Ovary (tissue), 9 donors: Measurements from ENCODE around the gene VASN. TPM values are rescaled to one million over a fixed set of nuclear protein-coding genes. Genes with fewer than 3 reads are reported as not detected.
A peak's percentile ranks its signal among the peaks of the same experiment; 100 is the strongest.

ENCODE experiments used
- DNase-seq, 5 donors: peaks; one replicate each; pipeline ENCODE4 v3.0.0-alpha.2; 2019 to 2020
- H3K27ac ChIP-seq, 2 donors: fragments of 200-600 bp; one replicate each; pipeline versions ENCODE4 v1.5.1 to v1.8.0; 2019 to 2022
- H3K27me3 ChIP-seq: fragments of 200-600 bp; one replicate; pipeline ENCODE4 v1.8.0; 2022
- H3K36me3 ChIP-seq: fragments of 200-600 bp; sonication (generic); one replicate; pipeline ENCODE4 v1.5.1; 2019
- H3K4me1 ChIP-seq: one replicate; pipeline ENCODE4 v1.8.1; 2013; ENCODE audit warnings: mild to moderate bottlenecking, moderate library complexity; ENCODE audit not compliant: insufficient read depth
- H3K4me3 ChIP-seq: fragments of 200-600 bp; sonication (generic); one replicate; pipeline ENCODE4 v1.5.1; 2017
- H3K9me3 ChIP-seq, 2 donors: fragments of 200-600 bp in 1 of 2; sonication (generic) in 1 of 2; one replicate each; pipeline versions ENCODE4 v1.5.1 to v1.8.1; 2013 to 2019; ENCODE audit warnings: mild to moderate bottlenecking in 1 of 2, moderate library complexity in 1 of 2
- CTCF ChIP-seq, 3 donors: fragments of 450-650 bp in 2 of 3; fragments of 200-600 bp in 1 of 3; IDR thresholded peaks; one replicate each; pipeline versions ENCODE4 v1.5.1 to v1.8.0; 2016 to 2022; ENCODE audit warnings: antibody characterized with exemption in 3 of 3, mild to moderate bottlenecking in 1 of 3
- EP300 ChIP-seq: sonication (generic); formaldehyde crosslinking; IDR thresholded peaks from one replicate; pipeline ENCODE4 v1.6.1; 2017; ENCODE audit warnings: antibody characterized with exemption
- POLR2A ChIP-seq: fragments of 450-650 bp; IDR thresholded peaks from one replicate; pipeline ENCODE4 v1.6.1; 2017; ENCODE audit warnings: antibody characterized with exemption, mild to moderate bottlenecking, moderate library complexity
- whole genome bisulfite sequencing, 3 donors: extraction: QIAGEN DNeasy Blood & Tissue Kit in 1 of 3; methylation state at CpG; one replicate each; pipeline versions ENCODE4 v1.1.5 to v1.1.7; 2013 to 2017; 5-methylcytosine and 5-hydroxymethylcytosine counted together
- intact Hi-C, 4 donors: fragments of 100-400 bp; cut with DNase I; formaldehyde crosslinking; loops; one replicate each; pipeline versions ENCODE4 v1.11.0 to v1.15.1; 2022 to 2023
- polyA plus RNA-seq, 2 donors: library from polyadenylated mRNA; stranded (reverse); fragments of 200-250 nt in 1 of 2; fragments of 350-450 nt in 1 of 2; fragmentation: Illumina TruSeq in 1 of 2; extraction: RNeasy Lipid Tissue Mini Kit (QIAGEN cat#74804) in 1 of 2; gene quantifications; one replicate each; pipeline ENCODE4 v1.2.3, GENCODE V29; 2013 to 2014
- total RNA-seq, 7 donors: library from RNA; depleted of rRNA in 2 of 7; stranded (reverse); fragments of >200 nt in 2 of 7; fragmentation: NEBNext Ultra II Directional in 3 of 7; extraction: Animal tissue kit (Norgen Biotek cat#: 25700) in 3 of 7; gene quantifications; one replicate each; pipeline versions ENCODE4 v1.1.0 to v1.2.4, GENCODE V29; 2016 to 2023
- donor health status: DM: no; HTN: no; CAD: no; lungs with moderate emphysema.
- donor health status: DM: no; HTN: no; CAD: no.
- donor health status: Bipolar disorder and iron deficiency.
- donor health status: DM: yes; HTN: yes; CAD: no.
- donor health status: DM: no; HTN: no; CAD: no.
- donor health status: DM: yes; HTN: yes; CAD: no.

VASN gene
- total and polyA plus RNA-seq, 9 donors: 2.4 to 49.5 (median 43.5) TPM

- DNase-seq: no peak
- Histone ChIP-seq H3K27me3 (no peaks in the 10 kb centered on the region), H3K4me1 (peaks cover 2% of the 10 kb centered on the region), H3K4me3 (no peak overlapping the region), H3K27ac (no peak overlapping the region), H3K36me3 (no peaks in the 10 kb centered on the region), H3K9me3 (no peaks in the 10 kb centered on the region)
- 68 to 74% (median 68%) methylated on average over 8 of the region's 8 CpGs for WGBS, 3 donors
- no peak for TF ChIP-seq EP300
- no peak for TF ChIP-seq CTCF (IDR thresholded peaks at IDR 0.05)
- no peak for TF ChIP-seq POLR2A
- intact Hi-C loops: no loop called here
These were observed 49.0 kb downstream of the VASN start for GRCh38 chr16:4420505-4421105.

DNA sequence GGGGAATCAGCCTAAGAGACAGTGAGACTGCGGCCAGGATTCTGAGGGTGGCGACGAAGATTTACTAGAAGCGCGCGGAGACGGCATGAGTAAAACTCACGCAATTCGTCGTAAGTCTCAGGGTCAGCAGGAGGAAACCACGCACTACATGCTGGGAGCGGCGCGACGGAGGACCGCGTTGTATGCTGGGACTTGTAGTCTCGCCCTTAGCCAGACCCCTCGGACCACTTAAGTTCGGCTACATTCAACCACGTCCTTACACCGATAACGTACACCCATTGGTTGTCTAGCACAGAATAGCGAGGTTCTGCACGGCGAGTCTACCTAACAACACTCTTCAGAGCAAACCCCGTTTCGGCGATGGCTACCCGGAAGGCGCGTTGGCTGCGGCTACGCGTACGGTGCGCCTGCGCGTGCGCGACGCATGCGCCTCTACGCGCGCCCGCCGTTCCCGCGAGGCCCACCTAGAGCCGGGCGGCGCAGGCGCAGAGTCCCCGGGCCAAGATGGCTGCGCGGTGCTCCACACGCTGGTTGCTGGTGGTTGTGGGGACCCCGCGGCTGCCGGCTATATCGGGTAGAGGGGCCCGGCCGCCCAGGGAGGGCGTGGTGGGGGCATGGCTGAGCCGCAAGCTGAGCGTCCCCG, 53.9 kb downstream of the VASN start, which contains the start of gene DNAJA3:
Gene DNAJA3, plus strand, starts transcription at position 491 of the 643 bp plus-strand sequence. Its CDS starts 14 bp downstream, at position 505.
- 0% methylated on average over 57 to 68 of the region's 68 CpGs for WGBS, 3 donors
- DNase-seq: peak; percentile 89 to 94 (median 92)
- H3K27me3 ChIP-seq: no peaks in the 10 kb centered on the region
- intact Hi-C loops: no loop called here
- no peaks in the 10 kb centered on the region for H3K9me3 ChIP-seq
- H3K36me3 ChIP-seq: no peaks in the 10 kb centered on the region
- TF ChIP-seq CTCF (IDR thresholded peaks at IDR 0.05) (peak in 1 of 3 donors; percentile 36), EP300 (no peak), POLR2A (peak; percentile 74)
- peak within 1 kb of the TSS; percentile 89 to 97 for H3K27ac ChIP-seq
- peaks cover 3% of the 10 kb centered on the region for H3K4me1 ChIP-seq
- peak within 1 kb of the TSS; percentile 80 for H3K4me3 ChIP-seq

- Histone ChIP-seq H3K4me3 (peak overlapping the region; percentile 80), H3K4me1 (peaks cover 3% of the 10 kb centered on the region), H3K9me3 (no peaks in the 10 kb centered on the region), H3K36me3 (no peaks in the 10 kb centered on the region), H3K27me3 (no peaks in the 10 kb centered on the region), H3K27ac (peak overlapping the region; percentile 89 to 97)
- peak in 1 of 5 donors; percentile 40 for DNase-seq
- 2% methylated on average over 31 of the region's 31 CpGs for WGBS, 3 donors
- intact Hi-C loops: no loop called here
- TF ChIP-seq CTCF (IDR thresholded peaks at IDR 0.05): peak in 1 of 3 donors; percentile 1
- TF ChIP-seq POLR2A: no peak
These were observed 54.5 kb downstream of the VASN start for GRCh38 chr16:4426021-4426684.

- H3K27me3 ChIP-seq: no peaks in the 10 kb centered on the region
- H3K36me3 ChIP-seq: no peaks in the 10 kb centered on the region
- no peak for DNase-seq
- 85 to 92% (median 85%) methylated on average over 12 of the region's 12 CpGs for WGBS, 3 donors
- intact Hi-C loops: no loop called here
- H3K4me1 ChIP-seq: peaks cover 3% of the 10 kb centered on the region
- no peak overlapping the region for H3K27ac ChIP-seq
- peak overlapping the region; percentile 80 for H3K4me3 ChIP-seq
- no peaks in the 10 kb centered on the region for H3K9me3 ChIP-seq
- no peak for TF ChIP-seq EP300
- no peak for TF ChIP-seq CTCF (IDR thresholded peaks at IDR 0.05)
- no peak for TF ChIP-seq POLR2A
These were observed 55.2 kb downstream of the VASN start for GRCh38 chr16:4426722-4427372.
